Measurements from ENCODE around the gene USP17L10.
"Not testable (repeated sequence)": the region's sequence is repeated elsewhere in the genome, so short reads cannot be mapped to it uniquely, and the experiment has no call there.

USP17L10 gene, protein sequence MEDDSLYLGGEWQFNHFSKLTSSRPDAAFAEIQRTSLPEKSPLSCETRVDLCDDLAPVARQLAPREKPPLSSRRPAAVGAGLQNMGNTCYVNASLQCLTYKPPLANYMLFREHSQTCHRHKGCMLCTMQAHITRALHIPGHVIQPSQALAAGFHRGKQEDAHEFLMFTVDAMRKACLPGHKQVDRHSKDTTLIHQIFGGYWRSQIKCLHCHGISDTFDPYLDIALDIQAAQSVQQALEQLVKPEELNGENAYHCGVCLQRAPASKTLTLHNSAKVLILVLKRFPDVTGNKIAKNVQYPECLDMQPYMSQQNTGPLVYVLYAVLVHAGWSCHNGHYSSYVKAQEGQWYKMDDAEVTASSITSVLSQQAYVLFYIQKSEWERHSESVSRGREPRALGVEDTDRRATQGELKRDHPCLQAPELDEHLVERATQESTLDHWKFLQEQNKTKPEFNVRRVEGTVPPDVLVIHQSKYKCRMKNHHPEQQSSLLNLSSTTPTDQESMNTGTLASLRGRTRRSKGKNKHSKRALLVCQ

DNA sequence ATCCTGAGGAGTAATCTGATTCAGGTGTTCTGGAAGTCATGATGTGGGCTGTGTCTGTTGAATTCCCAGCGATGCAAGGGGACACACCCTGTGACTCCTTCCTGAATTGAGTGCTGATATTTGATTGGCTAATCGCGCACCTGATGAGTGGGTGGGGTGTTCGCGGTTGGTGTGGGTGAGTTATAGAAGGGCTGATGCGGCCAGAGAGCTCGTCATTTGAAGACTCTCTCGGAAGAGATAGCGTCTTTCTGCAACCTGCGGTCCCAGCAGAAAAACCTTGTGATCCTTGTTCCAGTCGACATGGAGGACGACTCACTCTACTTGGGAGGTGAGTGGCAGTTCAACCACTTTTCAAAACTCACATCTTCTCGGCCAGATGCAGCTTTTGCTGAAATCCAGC, at the start of gene USP17L10:
USP17L10 (plus strand) TSS at position 301 of the 400 bp plus-strand sequence; CDS start at position 301, 0 bp downstream.
- in situ Hi-C loops (cut with HindIII; ENCODE audit: low sequenced_read_pairs); DNase-seq (ENCODE audit: low read depth): not testable (repeated sequence)

DNA sequence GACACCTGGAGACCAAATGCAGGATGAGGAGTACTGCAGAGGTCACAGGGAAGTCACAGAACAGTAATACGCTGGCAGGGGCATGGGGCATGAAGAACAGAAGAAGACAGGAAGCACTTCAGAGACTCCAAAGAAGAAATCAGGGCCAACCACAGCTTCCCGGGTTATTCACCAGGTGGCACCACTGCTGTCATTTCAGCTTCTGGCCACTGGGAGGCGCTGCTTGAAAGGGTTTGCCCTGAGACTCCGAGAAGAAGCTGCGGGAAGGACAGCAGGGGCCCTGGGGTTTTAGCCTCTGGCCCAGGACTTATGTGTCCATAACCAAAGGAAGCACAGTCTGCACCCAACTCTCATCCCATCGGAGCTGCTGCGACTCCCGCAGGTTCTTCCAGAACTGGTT, 44.5 kb upstream of the USP17L10 start:
- in situ Hi-C loops (cut with HindIII; ENCODE audit: low sequenced_read_pairs); DNase-seq (ENCODE audit: low read depth); H3K4me3 ChIP-seq (ENCODE audit: low read depth, low read length): not testable (repeated sequence)

More for the DNA sequence above, at the start of gene USP17L10:
- not testable (repeated sequence) for H3K4me3 ChIP-seq (ENCODE audit: low read depth, low read length)

DNA sequence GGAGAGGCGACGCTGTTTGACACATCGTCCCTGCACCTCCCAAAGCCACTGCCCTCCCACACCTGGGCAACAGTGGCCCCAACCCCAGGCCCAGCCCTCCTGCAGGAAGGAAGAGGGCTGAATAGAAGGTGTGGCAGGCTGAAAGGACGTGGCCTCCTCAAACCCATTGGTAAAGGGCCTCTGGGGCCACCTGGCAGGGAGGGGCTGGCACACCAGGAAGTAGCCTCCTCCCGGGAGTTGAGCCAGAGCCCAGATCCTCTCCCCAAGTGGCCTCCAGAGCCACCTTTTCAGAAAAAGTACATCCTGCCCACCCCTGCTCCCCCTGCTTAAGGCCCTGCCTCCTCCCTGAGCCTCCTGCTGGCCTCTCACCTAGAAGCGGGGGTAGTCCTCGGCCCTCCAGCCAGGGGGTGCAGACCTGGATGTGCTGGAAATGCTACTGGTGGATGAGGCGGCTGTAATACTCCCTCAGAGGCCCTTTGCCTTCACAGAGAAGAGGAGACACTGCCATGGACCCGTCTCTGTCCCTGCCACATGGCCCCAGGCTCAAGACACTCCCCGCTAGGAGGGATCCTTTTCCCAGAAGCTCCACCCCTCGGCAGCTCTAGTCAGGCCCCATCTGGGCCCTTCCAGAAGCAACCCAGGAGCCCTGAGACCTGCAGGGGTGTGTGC, 40.5 kb upstream of the USP17L10 start, which contains the start of gene FAM90A26:
FAM90A26 (plus strand) TSS at position 619 of the 669 bp plus-strand sequence. CDS start 2,764 bp downstream, outside the sequence.
- in situ Hi-C loops (cut with HindIII; ENCODE audit: low sequenced_read_pairs); DNase-seq (ENCODE audit: low read depth); H3K4me3 ChIP-seq (ENCODE audit: low read depth, low read length): not testable (repeated sequence)

DNA sequence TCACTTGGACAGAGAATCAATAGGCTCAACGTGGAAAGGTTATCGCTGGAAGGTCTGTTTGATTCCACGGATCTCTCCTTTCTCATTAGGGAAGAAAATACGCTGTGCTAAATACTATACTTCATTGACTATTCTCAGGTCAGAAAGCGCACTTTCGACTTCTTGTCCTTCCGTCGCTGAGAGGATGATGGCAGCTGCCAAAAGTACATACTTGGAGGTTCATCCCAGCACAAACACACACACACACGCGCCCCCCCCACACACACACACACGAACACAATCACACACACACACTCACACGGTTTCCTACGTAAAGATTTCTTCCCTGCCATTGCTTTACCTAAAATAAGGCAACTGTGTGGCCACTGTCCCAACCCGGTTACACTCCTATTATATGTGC, 4.2 kb downstream of the USP17L10 start:
- DNase-seq (ENCODE audit: low read depth); in situ Hi-C loops (cut with HindIII; ENCODE audit: low sequenced_read_pairs); H3K4me3 ChIP-seq (ENCODE audit: low read depth, low read length): not testable (repeated sequence)

DNA sequence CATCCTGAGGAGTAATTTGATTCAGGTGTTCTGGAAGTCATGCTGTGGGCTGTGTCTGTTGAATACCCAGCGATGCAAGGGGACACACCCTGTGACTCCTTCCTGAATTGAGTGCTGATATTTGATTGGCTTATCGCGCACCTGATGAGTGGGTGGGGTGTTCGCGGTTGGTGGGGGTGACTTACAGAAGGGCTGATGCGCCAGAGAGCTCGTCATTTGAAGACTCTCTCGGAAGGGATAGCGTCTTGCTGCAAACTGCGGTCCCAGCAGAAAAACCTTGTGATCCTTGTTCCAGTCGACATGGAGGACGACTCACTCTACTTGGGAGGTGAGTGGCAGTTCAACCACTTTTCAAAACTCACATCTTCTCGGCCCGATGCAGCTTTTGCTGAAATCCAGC, 4.6 kb downstream of the USP17L10 start, which contains the start of gene USP17L11:
USP17L11 (plus strand) TSS at position 301 of the 400 bp plus-strand sequence; CDS start at position 301, 0 bp downstream.
- DNase-seq (ENCODE audit: low read depth); in situ Hi-C loops (cut with HindIII; ENCODE audit: low sequenced_read_pairs): not testable (repeated sequence)

DNA sequence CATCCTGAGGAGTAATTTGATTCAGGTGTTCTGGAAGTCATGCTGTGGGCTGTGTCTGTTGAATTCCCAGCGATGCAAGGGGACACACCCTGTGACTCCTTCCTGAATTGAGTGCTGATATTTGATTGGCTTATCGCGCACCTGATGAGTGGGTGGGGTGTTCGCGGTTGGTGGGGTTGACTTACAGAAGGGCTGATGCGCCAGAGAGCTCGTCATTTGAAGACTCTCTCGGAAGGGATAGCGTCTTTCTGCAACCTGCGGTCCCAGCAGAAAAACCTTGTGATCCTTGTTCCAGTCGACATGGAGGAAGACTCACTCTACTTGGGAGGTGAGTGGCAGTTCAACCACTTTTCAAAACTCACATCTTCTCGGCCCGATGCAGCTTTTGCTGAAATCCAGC, 9.4 kb downstream of the USP17L10 start, which contains the start of gene USP17L12:
USP17L12 (plus strand) TSS at position 301 of the 400 bp plus-strand sequence; CDS start at position 301, 0 bp downstream.
- H3K4me3 ChIP-seq (ENCODE audit: low read depth, low read length); DNase-seq (ENCODE audit: low read depth); in situ Hi-C loops (cut with HindIII; ENCODE audit: low sequenced_read_pairs): not testable (repeated sequence)

More for the DNA sequence above, 4.6 kb downstream of the USP17L10 start, which contains the start of gene USP17L11:
- not testable (repeated sequence) for H3K4me3 ChIP-seq (ENCODE audit: low read depth, low read length)

DNA sequence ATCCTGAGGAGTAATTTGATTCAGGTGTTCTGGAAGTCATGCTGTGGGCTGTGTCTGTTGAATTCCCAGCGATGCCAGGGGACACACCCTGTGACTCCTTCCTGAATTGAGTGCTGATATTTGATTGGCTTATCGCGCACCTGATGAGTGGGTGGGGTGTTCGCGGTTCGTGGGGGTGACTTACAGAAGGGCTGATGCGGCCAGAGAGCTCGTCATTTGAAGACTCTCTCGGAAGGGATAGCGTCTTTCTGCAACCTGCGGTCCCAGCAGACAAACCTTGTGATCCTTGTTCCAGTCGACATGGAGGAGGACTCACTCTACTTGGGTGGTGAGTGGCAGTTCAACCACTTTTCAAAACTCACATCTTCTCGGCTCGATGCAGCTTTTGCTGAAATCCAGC, 14.1 kb downstream of the USP17L10 start, which contains the start of gene USP17L13:
USP17L13 (plus strand) TSS at position 301 of the 400 bp plus-strand sequence; CDS start at position 301, 0 bp downstream.
- H3K4me3 ChIP-seq (ENCODE audit: low read depth, low read length); in situ Hi-C loops (cut with HindIII; ENCODE audit: low sequenced_read_pairs); DNase-seq (ENCODE audit: low read depth): not testable (repeated sequence)

DNA sequence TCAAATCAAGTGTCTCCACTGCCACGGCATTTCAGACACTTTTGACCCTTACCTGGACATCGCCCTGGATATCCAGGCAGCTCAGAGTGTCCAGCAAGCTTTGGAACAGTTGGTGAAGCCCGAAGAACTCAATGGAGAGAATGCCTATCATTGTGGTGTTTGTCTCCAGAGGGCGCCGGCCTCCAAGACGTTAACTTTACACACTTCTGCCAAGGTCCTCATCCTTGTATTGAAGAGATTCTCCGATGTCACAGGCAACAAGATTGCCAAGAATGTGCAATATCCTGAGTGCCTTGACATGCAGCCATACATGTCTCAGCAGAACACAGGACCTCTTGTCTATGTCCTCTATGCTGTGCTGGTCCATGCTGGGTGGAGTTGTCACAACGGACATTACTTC, 19.8 kb downstream of the USP17L10 start:
- DNase-seq (ENCODE audit: low read depth); H3K4me3 ChIP-seq (ENCODE audit: low read depth, low read length); in situ Hi-C loops (cut with HindIII; ENCODE audit: low sequenced_read_pairs): not testable (repeated sequence)

DNA sequence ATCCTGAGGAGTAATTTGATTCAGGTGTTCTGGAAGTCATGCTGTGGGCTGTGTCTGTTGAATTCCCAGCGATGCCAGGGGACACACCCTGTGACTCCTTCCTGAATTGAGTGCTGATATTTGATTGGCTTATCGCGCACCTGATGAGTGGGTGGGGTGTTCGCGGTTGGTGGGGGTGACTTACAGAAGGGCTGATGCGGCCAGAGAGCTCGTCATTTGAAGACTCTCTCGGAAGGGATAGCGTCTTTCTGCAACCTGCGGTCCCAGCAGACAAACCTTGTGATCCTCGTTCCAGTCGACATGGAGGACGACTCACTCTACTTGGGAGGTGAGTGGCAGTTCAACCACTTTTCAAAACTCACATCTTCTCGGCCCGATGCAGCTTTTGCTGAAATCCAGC, 23.6 kb downstream of the USP17L10 start, which contains the start of gene USP17L15:
USP17L15 (plus strand) TSS at position 301 of the 400 bp plus-strand sequence; CDS start at position 301, 0 bp downstream.
- H3K4me3 ChIP-seq (ENCODE audit: low read depth, low read length); DNase-seq (ENCODE audit: low read depth); in situ Hi-C loops (cut with HindIII; ENCODE audit: low sequenced_read_pairs): not testable (repeated sequence)

DNA sequence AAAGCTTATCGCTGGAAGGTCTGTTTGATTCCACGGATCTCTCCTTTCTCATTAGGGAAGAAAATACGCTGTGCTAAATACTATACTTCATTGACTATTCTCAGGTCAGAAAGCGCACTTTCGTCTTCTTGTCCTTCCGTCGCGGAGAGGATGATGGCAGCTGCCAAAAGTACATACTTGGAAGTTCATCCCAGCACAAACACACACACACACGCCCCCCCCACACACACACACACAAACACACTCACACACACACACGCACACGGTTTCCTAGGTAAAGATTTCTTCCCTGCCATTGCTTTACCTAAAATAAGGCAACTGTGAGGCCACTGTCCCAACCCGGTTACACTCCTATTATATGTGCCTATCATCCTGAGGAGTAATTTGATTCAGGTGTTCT, 28.0 kb downstream of the USP17L10 start:
- DNase-seq (ENCODE audit: low read depth); in situ Hi-C loops (cut with HindIII; ENCODE audit: low sequenced_read_pairs); H3K4me3 ChIP-seq (ENCODE audit: low read depth, low read length): not testable (repeated sequence)

DNA sequence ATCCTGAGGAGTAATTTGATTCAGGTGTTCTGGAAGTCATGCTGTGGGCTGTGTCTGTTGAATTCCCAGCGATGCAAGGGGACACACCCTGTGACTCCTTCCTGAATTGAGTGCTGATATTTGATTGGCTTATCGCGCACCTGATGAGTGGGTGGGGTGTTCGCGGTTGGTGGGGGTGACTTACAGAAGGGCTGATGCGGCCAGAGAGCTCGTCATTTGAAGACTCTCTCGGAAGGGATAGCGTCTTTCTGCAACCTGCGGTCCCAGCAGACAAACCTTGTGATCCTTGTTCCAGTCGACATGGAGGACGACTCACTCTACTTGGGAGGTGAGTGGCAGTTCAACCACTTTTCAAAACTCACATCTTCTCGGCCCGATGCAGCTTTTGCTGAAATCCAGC, 33.1 kb downstream of the USP17L10 start, which contains the start of gene USP17L17:
USP17L17 (plus strand) TSS at position 301 of the 400 bp plus-strand sequence; CDS start at position 301, 0 bp downstream.
- DNase-seq (ENCODE audit: low read depth); in situ Hi-C loops (cut with HindIII; ENCODE audit: low sequenced_read_pairs); H3K4me3 ChIP-seq (ENCODE audit: low read depth, low read length): not testable (repeated sequence)

DNA sequence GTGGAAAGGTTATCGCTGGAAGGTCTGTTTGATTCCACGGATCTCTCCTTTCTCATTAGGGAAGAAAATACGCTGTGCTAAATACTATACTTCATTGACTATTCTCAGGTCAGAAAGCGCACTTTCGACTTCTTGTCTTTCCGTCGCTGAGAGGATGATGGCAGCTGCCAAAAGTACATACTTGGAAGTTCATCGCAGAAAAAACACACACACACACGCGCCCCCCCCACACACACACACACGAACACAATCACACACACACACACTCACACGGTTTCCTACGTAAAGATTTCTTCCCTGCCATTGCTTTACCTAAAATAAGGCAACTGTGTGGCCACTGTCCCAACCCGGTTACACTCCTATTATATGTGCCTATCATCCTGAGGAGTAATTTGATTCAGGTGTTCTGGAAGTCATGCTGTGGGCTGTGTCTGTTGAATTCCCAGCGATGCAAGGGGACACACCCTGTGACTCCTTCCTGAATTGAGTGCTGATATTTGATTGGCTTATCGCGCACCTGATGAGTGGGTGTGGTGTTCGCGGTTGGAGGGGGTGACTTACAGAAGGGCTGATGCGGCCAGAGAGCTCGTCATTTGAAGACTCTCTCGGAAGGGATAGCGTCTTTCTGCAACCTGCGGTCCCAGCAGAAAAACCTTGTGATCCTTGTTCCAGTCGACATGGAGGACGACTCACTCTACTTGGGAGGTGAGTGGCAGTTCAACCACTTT, 37.7 kb downstream of the USP17L10 start, which contains the start of gene USP17L18:
USP17L18 (plus strand) TSS at position 678 of the 728 bp plus-strand sequence; CDS start at position 678, 0 bp downstream.
- in situ Hi-C loops (cut with HindIII; ENCODE audit: low sequenced_read_pairs); DNase-seq (ENCODE audit: low read depth); H3K4me3 ChIP-seq (ENCODE audit: low read depth, low read length): not testable (repeated sequence)

DNA sequence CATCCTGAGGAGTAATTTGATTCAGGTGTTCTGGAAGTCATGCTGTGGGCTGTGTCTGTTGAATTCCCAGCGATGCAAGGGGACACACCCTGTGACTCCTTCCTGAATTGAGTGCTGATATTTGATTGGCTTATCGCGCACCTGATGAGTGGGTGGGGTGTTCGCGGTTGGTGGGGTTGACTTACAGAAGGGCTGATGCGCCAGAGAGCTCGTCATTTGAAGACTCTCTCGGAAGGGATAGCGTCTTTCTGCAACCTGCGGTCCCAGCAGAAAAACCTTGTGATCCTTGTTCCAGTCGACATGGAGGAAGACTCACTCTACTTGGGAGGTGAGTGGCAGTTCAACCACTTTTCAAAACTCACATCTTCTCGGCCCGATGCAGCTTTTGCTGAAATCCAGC, 42.6 kb downstream of the USP17L10 start, which contains the start of gene USP17L19:
USP17L19 (plus strand) TSS at position 301 of the 400 bp plus-strand sequence; CDS start at position 301, 0 bp downstream.
- in situ Hi-C loops (cut with HindIII; ENCODE audit: low sequenced_read_pairs); DNase-seq (ENCODE audit: low read depth); H3K4me3 ChIP-seq (ENCODE audit: low read depth, low read length): not testable (repeated sequence)

DNA sequence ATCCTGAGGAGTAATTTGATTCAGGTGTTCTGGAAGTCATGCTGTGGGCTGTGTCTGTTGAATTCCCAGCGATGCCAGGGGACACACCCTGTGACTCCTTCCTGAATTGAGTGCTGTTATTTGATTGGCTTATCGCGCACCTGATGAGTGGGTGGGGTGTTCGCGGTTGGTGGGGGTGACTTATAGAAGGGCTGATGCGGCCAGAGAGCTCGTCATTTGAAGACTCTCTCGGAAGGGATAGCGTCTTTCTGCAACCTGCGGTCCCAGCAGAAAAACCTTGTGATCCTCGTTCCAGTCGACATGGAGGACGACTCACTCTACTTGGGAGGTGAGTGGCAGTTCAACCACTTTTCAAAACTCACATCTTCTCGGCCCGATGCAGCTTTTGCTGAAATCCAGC, 47.4 kb downstream of the USP17L10 start, which contains the start of gene USP17L20:
USP17L20 (plus strand) TSS at position 301 of the 400 bp plus-strand sequence; CDS start at position 301, 0 bp downstream.
- H3K4me3 ChIP-seq (ENCODE audit: low read depth, low read length); in situ Hi-C loops (cut with HindIII; ENCODE audit: low sequenced_read_pairs); DNase-seq (ENCODE audit: low read depth): not testable (repeated sequence)

All from astrocyte of the cerebellum (primary cell).